ENCODE results near the gene OXT. TPM values are rescaled to one million over a fixed set of nuclear protein-coding genes. Genes with fewer than 3 reads are reported as not detected.
A peak's percentile ranks its signal among the peaks of the same experiment; 100 is the strongest.
"Not testable (repeated sequence)": the region's sequence is repeated elsewhere in the genome, so short reads cannot be mapped to it uniquely, and the experiment has no call there.

Gene OXT
- not detected in 2 replicates for total RNA-seq (2014; rRNA removed; shearing (Covaris generic); ENCODE audit: low replicate concordance)

DNA sequence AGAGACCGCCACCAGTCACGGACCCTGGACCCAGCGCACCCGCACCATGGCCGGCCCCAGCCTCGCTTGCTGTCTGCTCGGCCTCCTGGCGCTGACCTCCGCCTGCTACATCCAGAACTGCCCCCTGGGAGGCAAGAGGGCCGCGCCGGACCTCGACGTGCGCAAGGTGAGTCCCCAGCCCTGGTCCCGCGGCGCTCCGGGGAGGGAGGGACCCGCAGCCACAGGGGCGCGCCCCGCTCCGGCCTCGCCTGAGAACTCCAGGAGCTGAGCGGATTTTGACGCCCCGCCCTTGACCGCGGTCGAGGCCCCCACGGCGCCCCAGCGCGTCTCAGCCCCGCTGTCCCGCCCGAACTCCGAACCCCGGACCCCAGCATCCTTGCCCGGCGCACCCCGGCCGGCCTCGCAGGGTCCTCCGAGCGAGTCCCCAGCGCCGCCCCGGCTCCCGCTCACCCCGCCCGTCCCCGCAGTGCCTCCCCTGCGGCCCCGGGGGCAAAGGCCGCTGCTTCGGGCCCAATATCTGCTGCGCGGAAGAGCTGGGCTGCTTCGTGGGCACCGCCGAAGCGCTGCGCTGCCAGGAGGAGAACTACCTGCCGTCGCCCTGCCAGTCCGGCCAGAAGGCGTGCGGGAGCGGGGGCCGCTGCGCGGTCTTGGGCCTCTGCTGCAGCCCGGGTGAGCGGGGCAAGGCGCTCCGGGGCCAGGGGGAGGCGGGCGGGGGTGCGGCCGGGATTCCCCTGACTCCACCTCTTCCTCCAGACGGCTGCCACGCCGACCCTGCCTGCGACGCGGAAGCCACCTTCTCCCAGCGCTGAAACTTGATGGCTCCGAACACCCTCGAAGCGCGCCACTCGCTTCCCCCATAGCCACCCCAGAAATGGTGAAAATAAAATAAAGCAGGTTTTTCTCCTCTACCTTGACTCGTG is at the start of gene OXT:
Gene OXT (plus strand): TSS at position 11 of the 920 bp plus-strand sequence. CDS start 36 bp downstream, at position 47.
- no peak for DNase-seq (ENCODE audit: low read depth)
- in situ Hi-C loops (cut with HindIII; ENCODE audit: low pct_unique_long_range_greater_than_20kb, low sequenced_read_pairs): no loop called here

DNA sequence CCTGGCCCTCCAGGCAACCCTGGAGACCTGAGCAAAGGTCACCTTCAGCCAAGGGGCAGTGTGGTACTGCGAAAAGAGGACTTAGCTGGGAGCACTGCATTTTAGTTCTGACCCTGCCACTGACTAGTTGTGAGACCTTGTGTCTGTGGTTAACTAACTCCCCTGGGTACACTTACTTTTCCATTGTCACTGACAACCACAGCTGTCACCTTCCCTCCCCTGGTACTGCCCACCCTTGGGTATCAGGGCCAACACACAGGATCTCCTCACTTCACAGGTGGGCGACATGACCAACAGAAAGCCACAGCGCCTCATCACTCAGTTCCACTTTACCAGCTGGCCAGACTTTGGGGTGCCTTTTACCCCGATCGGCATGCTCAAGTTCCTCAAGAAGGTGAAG is 49.6 kb upstream of the OXT start:
- in situ Hi-C loops (cut with HindIII; ENCODE audit: low pct_unique_long_range_greater_than_20kb, low sequenced_read_pairs): no loop called here
- DNase-seq (ENCODE audit: low read depth): no peak

GRCh38 chr20:3022559-3023490 is 48.6 kb upstream of the OXT start:
- DNase-seq (ENCODE audit: low read depth); in situ Hi-C loops (cut with HindIII; ENCODE audit: low pct_unique_long_range_greater_than_20kb, low sequenced_read_pairs): not testable (repeated sequence)

DNA sequence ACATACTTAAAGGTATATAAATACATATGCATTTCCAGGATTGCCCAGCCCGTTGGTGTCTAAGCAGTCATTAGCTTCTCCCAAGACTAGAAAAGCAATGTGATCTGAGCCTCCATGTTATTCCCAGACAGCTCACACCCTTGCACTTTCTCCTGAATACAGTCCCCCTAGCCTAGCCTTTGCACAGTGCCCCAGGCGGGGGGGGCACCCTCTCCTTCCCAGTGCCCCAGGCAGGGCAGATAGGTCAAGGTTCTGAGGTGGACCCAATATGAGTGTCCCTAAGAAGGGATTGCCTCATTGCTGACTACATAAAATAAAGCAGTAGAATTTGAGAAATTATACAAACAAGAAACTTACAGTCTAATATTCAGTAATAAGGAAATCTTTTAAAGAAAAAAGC is 43.4 kb upstream of the OXT start:
- DNase-seq (ENCODE audit: low read depth): no peak
- in situ Hi-C loops (cut with HindIII; ENCODE audit: low pct_unique_long_range_greater_than_20kb, low sequenced_read_pairs): no loop called here

- no peak for DNase-seq (ENCODE audit: low read depth)
Observed at GRCh38 chr20:3031524-3032147, 39.8 kb upstream of the OXT start.

DNA sequence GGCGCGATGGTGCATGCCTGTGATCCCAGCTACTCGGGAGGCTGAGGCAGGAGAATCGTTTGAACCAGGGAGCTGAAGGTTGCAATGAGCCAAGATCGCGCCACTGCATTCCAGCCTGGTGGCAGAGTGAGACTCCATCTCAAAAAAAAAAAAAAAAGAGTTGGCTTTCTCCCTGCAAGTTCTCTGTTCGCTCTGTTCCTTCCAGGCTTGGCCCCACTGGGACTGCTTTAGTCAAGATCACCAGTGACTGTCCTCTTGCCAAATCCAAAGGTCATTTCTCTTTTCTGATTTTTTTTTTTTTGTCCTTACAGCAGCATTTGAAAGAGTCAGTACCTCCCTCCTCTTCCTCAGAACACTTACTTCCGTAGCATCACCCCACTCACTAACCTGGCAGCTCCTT is 38.8 kb upstream of the OXT start:
- DNase-seq (ENCODE audit: low read depth): no peak

More at GRCh38 chr20:3031524-3032147, 39.8 kb upstream of the OXT start:
- in situ Hi-C loops (cut with HindIII; ENCODE audit: low pct_unique_long_range_greater_than_20kb, low sequenced_read_pairs): no loop called here

GRCh38 chr20:3037654-3038053 is 33.8 kb upstream of the OXT start:
- no peak for DNase-seq (ENCODE audit: low read depth)
- in situ Hi-C loops (cut with HindIII; ENCODE audit: low pct_unique_long_range_greater_than_20kb, low sequenced_read_pairs): no loop called here

More for the DNA sequence above, 38.8 kb upstream of the OXT start:
- in situ Hi-C loops (cut with HindIII; ENCODE audit: low pct_unique_long_range_greater_than_20kb, low sequenced_read_pairs): no loop called here

GRCh38 chr20:3038454-3038853 is 33.0 kb upstream of the OXT start:
- in situ Hi-C loops (cut with HindIII; ENCODE audit: low pct_unique_long_range_greater_than_20kb, low sequenced_read_pairs): no loop called here
- no peak for DNase-seq (ENCODE audit: low read depth)

- DNase-seq (ENCODE audit: low read depth): no peak
- in situ Hi-C loops (cut with HindIII; ENCODE audit: low pct_unique_long_range_greater_than_20kb, low sequenced_read_pairs): no loop called here
Observed at GRCh38 chr20:3039426-3039825, 32.0 kb upstream of the OXT start.

DNA sequence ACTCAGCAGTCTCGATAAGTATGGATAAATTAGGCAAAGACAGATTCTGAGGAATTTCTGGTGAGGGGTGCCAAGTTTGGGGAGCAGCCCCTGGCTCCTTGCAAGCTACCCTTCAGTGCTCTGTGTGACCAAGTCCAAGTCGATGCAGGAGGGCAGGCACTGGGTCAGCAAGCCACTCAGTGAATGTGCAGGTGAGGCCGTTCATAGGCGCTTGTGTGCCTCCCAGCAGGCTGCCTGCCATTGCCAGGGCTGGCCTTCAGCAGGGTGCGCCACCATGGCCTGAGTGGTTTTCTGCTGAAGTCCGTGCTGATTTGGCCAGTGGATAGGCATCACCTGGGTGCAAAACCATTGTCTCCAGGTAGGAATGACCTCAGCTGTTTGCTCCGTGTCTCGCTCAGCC is 31.3 kb upstream of the OXT start:
- in situ Hi-C loops (cut with HindIII; ENCODE audit: low pct_unique_long_range_greater_than_20kb, low sequenced_read_pairs): no loop called here
- no peak for DNase-seq (ENCODE audit: low read depth)

DNA sequence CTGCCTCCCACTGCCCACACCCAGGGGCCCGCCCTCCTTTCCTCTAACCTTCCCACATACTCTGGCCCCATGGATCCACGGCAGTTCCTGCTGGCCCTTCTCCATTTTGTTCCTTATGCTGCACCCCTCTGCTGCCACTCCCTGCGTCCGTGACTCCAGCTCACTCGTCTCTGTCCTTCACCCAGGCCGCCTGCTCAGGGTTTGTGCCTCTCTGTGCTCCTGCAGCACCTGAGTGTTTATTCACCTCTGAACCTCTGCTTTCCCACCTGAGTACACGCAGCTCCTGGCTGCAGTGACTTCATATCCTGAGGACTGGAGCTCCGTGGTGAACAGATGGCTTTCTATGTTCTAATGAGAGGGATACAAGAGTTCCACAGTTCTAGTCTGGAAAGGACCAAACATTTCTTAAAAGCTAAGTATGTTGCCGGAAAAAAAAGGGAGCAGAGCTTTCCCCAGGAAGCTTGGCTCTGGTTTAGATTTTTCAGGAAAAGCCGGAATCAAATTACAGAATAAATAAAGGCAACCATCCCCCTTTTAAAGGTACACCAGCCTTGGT is 29.5 kb upstream of the OXT start:
- in situ Hi-C loops (cut with HindIII; ENCODE audit: low pct_unique_long_range_greater_than_20kb, low sequenced_read_pairs): no loop called here
- no peak for DNase-seq (ENCODE audit: low read depth)

GRCh38 chr20:3042625-3043024 is 28.8 kb upstream of the OXT start:
- in situ Hi-C loops (cut with HindIII; ENCODE audit: low pct_unique_long_range_greater_than_20kb, low sequenced_read_pairs): no loop called here
- DNase-seq (ENCODE audit: low read depth): no peak

DNA sequence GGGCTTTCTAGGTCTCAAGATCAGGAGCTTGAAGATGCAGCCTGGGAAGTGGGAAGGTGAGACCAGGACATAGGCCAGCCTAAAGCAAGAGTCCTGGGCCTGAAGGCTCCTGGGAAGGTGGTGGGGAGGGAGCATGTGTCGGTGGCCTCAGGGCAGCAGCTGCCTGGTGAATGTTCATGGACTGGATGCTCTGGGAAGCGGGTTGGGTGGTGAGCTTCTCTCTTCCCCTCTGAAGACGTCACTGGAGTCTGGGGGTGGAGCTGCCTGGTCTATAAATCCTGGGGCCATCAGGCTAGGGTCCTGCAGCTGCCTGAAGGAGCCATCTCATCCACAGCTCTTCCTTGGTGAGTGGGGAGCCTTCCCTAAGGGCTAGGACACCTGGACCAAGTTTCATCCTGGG is 28.1 kb upstream of the OXT start, which contains the start of gene GNRH2:
Gene GNRH2 (plus strand): TSS at position 301 of the 400 bp plus-strand sequence. CDS start 793 bp downstream, outside the sequence.
- DNase-seq (ENCODE audit: low read depth): no peak
- in situ Hi-C loops (cut with HindIII; ENCODE audit: low pct_unique_long_range_greater_than_20kb, low sequenced_read_pairs): no loop called here

GRCh38 chr20:3044336-3044965 is 27.0 kb upstream of the OXT start:
- in situ Hi-C loops (cut with HindIII; ENCODE audit: low pct_unique_long_range_greater_than_20kb, low sequenced_read_pairs): no loop called here
- DNase-seq (ENCODE audit: low read depth): no peak

GRCh38 chr20:3045042-3045815 is 26.2 kb upstream of the OXT start:
- in situ Hi-C loops (cut with HindIII; ENCODE audit: low pct_unique_long_range_greater_than_20kb, low sequenced_read_pairs): no loop called here
- no peak for DNase-seq (ENCODE audit: low read depth)

- in situ Hi-C loops (cut with HindIII; ENCODE audit: low pct_unique_long_range_greater_than_20kb, low sequenced_read_pairs): no loop called here
- DNase-seq (ENCODE audit: low read depth): peak; percentile 93
Observed at GRCh38 chr20:3045816-3046676, 25.4 kb upstream of the OXT start, which contains the start of gene MRPS26. Gene MRPS26, plus strand, starts transcription at chr20:3046052. Its CDS starts 17 bp downstream, at chr20:3046069.

Measured in Caki2 (cell line).